ENCODE measurements around the gene IGFBP7.

IGFBP7 gene

GRCh38 chr4:57109847-57110639, at the start of gene IGFBP7:
Gene IGFBP7, minus strand, starts transcription at chr4:57110385. Its CDS starts 34 bp downstream, at chr4:57110351.
- no peak for DNase-seq (ENCODE audit: low read depth, low spot score)

GRCh38 chr4:57159866-57160265, 49.7 kb upstream of the IGFBP7 start:
- no peak for DNase-seq (ENCODE audit: low read depth, low spot score)

GRCh38 chr4:57158762-57159161, 48.6 kb upstream of the IGFBP7 start:
- no peak for DNase-seq (ENCODE audit: low read depth, low spot score)

GRCh38 chr4:57158221-57158620, 48.0 kb upstream of the IGFBP7 start:
- DNase-seq (ENCODE audit: low read depth, low spot score), result no peak

- DNase-seq (ENCODE audit: low read depth, low spot score), result no peak
Observed at GRCh38 chr4:57157596-57158137, 47.5 kb upstream of the IGFBP7 start.

- DNase-seq (ENCODE audit: low read depth, low spot score), result no peak
Observed at GRCh38 chr4:57156242-57156990, 46.2 kb upstream of the IGFBP7 start.

- DNase-seq (ENCODE audit: low read depth, low spot score), result no peak
Observed at GRCh38 chr4:57154926-57155325, 44.7 kb upstream of the IGFBP7 start.

- no peak for DNase-seq (ENCODE audit: low read depth, low spot score)
Observed at GRCh38 chr4:57154191-57154590, 44.0 kb upstream of the IGFBP7 start.

GRCh38 chr4:57153207-57153606, 43.0 kb upstream of the IGFBP7 start:
- DNase-seq (ENCODE audit: low read depth, low spot score), result no peak

- DNase-seq (ENCODE audit: low read depth, low spot score), result no peak
Observed at GRCh38 chr4:57151481-57151880, 41.3 kb upstream of the IGFBP7 start.

- DNase-seq (ENCODE audit: low read depth, low spot score), result no peak
Observed at GRCh38 chr4:57149833-57150232, 39.6 kb upstream of the IGFBP7 start.

- no peak for DNase-seq (ENCODE audit: low read depth, low spot score)
Observed at GRCh38 chr4:57148831-57149505, 38.8 kb upstream of the IGFBP7 start.

- DNase-seq (ENCODE audit: low read depth, low spot score), result no peak
Observed at GRCh38 chr4:57148177-57148576, 38.0 kb upstream of the IGFBP7 start.

- no peak for DNase-seq (ENCODE audit: low read depth, low spot score)
Observed at GRCh38 chr4:57147335-57148060, 37.3 kb upstream of the IGFBP7 start.

- DNase-seq (ENCODE audit: low read depth, low spot score), result no peak
Observed at GRCh38 chr4:57146444-57146843, 36.3 kb upstream of the IGFBP7 start.

GRCh38 chr4:57144466-57144865, 34.3 kb upstream of the IGFBP7 start:
- DNase-seq (ENCODE audit: low read depth, low spot score), result no peak

- DNase-seq (ENCODE audit: low read depth, low spot score), result no peak
Observed at GRCh38 chr4:57139783-57140182, 29.6 kb upstream of the IGFBP7 start.

GRCh38 chr4:57137261-57137660, 27.1 kb upstream of the IGFBP7 start:
- DNase-seq (ENCODE audit: low read depth, low spot score), result no peak

- no peak for DNase-seq (ENCODE audit: low read depth, low spot score)
Observed at GRCh38 chr4:57136281-57136680, 26.1 kb upstream of the IGFBP7 start.

GRCh38 chr4:57132743-57133137, 22.6 kb upstream of the IGFBP7 start:
- no peak for DNase-seq (ENCODE audit: low read depth, low spot score)
